Measurements from ENCODE around the gene PARPBP.
"Not testable (repeated sequence)": the region's sequence is repeated elsewhere in the genome, so short reads cannot be mapped to it uniquely, and the experiment has no call there.

The PARPBP gene

DNA sequence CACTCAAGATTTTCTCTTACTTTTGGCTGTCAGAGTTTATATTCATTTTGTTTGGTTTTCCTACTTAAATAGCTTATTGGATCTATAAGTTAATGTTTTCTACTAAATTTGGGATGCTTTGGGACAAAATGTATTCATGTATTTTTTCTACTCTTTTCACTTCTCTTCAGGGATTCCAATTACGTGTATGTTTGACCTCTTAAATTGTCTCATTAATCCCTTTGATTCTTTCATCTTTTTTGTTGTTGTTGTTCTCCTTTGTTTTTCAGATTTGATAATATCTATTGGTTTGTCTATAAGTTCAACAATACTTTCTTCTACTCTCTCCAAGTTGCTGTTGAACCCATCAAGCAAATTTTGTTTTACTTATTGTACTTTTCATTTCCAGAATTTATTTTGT, 43.4 kb downstream of the PARPBP start:
- DNase-seq = no peak

- DNase-seq = no peak
These were observed 48.0 kb downstream of the PARPBP start for GRCh38 chr12:102167821-102168604.

- DNase-seq = no peak
These were observed 50.1 kb downstream of the PARPBP start for GRCh38 chr12:102169922-102170621.

- no peak for DNase-seq
These were observed 52.0 kb downstream of the PARPBP start for GRCh38 chr12:102171951-102172350.

GRCh38 chr12:102172436-102172835, 52.5 kb downstream of the PARPBP start:
- DNase-seq = no peak

GRCh38 chr12:102174117-102174516, 54.1 kb downstream of the PARPBP start:
- no peak for DNase-seq

DNA sequence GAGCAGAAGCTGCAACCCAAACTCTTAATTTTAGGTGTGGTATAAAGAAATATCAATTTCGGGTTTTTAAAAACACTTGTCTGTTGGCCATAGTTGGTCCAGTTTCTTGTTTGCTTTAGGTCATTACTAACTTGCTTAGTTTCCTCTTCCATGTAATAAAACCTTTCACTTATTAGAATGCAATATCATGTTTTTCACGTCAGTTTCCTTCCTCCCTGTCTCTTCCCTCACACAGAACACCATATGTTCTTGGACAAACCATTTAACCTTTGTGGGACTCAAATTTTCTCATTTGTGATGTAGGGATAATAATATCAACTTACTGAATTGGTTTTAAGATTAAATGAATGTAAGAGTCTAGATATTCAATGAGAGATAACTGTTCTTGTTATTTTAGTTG, 54.8 kb downstream of the PARPBP start:
- DNase-seq = no peak

GRCh38 chr12:102182635-102183034, 62.7 kb downstream of the PARPBP start:
- DNase-seq = no peak

DNA sequence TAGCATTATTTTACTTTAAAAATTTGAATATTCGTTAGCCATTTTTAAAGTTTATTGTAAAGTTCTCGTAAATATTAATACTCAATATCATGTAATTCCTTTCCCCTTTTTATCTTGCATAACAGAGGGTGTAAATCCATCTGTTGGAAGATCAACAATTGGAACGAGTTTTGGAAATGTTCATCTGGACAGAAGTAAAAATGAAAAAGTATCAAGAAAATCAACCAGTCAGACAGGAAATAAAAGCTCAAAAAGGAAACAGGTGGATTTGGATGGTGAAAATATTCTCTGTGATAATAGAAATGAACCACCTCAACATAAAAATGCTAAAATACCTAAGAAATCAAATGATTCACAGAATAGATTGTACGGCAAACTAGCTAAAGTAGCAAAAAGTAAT, 75.8 kb downstream of the PARPBP start:
- DNase-seq = no peak

GRCh38 chr12:102197789-102198188, 77.8 kb downstream of the PARPBP start, which contains the start of gene PMCH:
TSS of gene PMCH (minus strand) at chr12:102197833. CDS start at chr12:102197770, 63 bp downstream.
- no peak for DNase-seq

DNA sequence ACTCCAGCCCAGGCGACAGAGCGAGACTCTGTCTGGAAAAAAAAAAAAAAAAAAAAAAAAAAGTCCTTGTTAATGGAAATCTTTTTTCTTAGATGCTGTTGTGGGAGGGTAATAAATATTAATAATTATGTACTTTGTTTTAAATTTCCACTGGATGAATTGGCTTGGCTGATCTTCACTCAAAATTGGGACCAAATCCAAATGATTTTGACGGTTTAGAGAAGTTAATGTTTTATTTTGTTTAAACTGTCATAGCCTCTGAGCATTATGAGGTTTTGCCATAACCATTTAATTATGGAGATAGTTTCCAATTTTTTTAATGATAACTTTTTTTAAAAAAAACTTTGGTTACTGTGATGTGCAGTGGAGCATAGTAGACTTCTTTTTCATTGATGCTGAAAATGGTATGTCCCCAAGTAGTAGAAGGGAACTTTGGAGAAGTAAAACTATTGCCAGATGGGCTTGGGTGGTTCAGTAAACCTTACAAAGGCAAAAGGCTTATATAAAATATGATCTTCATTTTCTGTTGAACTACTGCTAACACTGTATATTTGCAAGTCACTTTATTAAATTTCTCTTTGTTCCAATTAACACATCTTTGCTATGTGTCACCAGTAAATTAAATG, 81.6 kb downstream of the PARPBP start:
- DNase-seq = no peak

- DNase-seq = no peak
These were observed 82.6 kb downstream of the PARPBP start for GRCh38 chr12:102202556-102202955.

- no peak for DNase-seq
These were observed 84.0 kb downstream of the PARPBP start for GRCh38 chr12:102204025-102204424.

GRCh38 chr12:102215992-102216691, 96.2 kb downstream of the PARPBP start:
- no peak for DNase-seq

DNA sequence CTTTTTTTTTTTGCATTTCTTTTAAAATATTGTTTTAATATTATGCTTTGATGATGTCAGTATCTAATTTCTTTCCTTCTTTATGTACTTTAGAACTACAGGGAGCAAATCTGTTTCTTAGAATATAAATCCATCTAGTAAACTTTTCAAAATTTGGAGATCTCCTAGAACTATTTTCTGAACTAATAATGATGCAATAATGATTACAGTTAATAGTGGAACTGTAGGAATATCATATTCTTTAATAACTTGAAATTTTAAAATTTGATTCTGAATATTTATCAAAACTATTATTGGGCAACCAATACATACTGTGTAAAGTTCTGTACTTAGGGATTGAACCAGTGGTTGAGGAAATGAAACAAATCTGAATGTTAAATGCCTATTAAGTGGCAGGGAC, 100.8 kb downstream of the PARPBP start:
- no peak for DNase-seq

- no peak for DNase-seq
These were observed 108.0 kb downstream of the PARPBP start for GRCh38 chr12:102227954-102228353.

DNA sequence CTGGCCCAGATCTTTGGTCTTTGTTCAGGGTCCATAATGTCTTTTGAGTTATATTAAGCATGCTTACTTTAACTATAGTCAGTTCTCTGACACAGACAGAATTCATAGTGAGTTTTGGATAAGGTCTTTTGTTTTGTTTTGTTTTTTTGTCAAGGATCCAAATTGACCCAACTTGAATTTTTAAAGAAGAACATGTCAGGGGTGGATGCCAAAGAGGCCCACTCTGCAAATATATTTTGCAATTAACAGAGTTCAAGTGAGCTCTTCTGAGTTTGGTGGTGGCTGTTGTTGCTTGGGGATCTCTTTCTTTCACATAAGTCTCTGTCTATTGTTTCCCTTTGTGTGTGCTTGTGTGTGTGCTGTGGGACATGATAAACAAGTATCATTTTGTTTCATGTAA, 112.1 kb downstream of the PARPBP start:
- no peak for DNase-seq

- no peak for DNase-seq
These were observed 112.5 kb downstream of the PARPBP start for GRCh38 chr12:102232446-102232845.

- no peak for DNase-seq
These were observed 114.6 kb downstream of the PARPBP start for GRCh38 chr12:102234599-102234998.

- not testable (repeated sequence) for DNase-seq
These were observed 120.9 kb downstream of the PARPBP start for GRCh38 chr12:102240859-102241258.

Data from activated CD4-positive, CD25-positive, alpha-beta regulatory T cell (primary cell).